ENCODE measurements around the gene HEPH.

DNA sequence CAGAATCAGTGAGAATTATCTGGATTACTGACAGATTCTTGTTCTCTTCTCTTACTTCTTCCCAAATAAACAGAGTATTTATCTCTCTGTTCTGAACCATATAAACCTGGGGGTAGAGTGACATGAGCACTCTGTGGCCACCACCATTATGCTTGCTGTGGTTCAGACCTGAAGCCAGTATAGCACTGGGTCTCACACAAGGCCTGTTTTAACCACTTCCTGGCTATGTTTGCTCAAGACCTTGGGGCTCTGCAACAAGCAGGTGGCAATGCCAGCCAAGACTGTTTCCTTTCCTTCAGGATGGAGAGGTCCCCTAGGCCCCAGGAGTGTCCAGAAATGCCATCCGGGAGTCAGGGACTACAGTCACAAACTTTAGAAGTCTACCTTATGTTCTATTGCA is 21.7 kb upstream of the HEPH start:
- TF ChIP-seq CTCF (IDR thresholded peaks at IDR 0.05) (no peak), KDM1A (IDR thresholded peaks at IDR 0.05; ENCODE audit: low read depth) (no peak), CHD2 (IDR thresholded peaks at IDR 0.05; ENCODE audit: low read length, partially characterized antibody) (no peak), BHLHE40 (IDR thresholded peaks at IDR 0.05; ENCODE audit: low read depth, low read length) (no peak), NFE2L2 (conservative IDR thresholded peaks at IDR 0.05; ENCODE audit: low read length) (no peak)

All from A549 (cell line).